GM20431 (cell line): ENCODE data around the gene KSR1.
"Not testable (repeated sequence)": the region's sequence is repeated elsewhere in the genome, so short reads cannot be mapped to it uniquely, and the experiment has no call there.

Experiments used
- in situ Hi-C: fragments of 300-500 bp; cut with MseI, MboI; formaldehyde crosslinking; loops from one replicate; pipeline ENCODE4 v1.15.0; 2020; ENCODE audit warnings: low sequenced_read_pairs; ENCODE audit not compliant: unreplicated experiment

Gene KSR1

DNA sequence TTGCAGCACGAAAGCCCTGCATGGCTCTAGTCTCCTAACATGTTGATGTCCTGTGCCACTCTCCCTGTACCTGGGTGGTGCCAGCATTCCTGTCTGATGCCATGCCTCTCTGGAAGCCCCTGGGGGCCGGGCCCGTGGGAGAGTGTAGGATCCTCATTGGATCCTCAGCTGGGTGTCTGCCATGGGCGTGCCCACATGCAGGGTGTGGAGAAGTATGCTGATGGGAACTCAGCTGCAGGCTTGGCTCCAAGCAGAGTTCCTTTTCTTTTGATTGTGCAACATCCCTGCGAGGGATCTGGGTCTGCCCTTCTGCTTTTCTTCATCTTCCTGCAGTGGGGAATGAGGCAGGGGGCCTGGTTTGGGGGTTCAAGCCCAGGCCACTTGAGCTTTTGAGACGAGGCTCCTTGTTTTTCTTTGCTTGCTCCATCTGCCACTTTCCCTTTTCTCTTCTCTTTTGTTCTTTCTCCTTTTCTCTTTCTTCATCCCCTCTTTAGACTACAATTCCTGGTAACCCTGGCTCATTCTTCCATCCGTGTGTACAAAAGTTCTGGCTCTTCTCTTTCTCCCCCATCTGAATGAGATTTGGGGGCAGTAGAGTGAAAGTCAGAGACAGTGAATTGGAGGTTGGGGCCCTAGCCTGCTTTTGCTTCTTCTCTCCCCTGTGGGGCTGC lies 32.9 kb downstream of the KSR1 start:
- in situ Hi-C loops, result loop anchor here (25.0 kb wide), 1 partner anchor 277 kb away; no protein-coding TSS in a partner anchor

DNA sequence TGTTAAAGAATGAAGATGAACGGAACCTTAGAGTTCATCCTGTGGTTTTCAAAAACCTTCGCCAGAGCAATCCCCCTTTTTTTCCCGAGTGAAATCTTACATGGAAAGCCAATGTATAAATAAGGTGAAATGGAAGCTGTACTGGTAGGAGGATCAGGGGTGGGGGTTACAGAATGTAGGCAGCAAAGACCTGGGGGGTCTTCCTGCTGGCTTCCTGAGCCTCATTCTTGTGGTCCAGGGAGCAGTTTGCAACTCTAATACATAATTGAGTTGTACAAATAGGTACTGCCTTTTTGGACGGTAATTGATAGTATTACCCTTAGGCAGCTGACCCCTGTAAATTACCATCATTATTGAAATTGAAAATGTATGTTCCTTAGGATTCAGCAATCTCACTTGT lies 34.1 kb downstream of the KSR1 start:
- in situ Hi-C loops, result loop anchor here (25.0 kb wide), 1 partner anchor 278 kb away; no protein-coding TSS in a partner anchor

DNA sequence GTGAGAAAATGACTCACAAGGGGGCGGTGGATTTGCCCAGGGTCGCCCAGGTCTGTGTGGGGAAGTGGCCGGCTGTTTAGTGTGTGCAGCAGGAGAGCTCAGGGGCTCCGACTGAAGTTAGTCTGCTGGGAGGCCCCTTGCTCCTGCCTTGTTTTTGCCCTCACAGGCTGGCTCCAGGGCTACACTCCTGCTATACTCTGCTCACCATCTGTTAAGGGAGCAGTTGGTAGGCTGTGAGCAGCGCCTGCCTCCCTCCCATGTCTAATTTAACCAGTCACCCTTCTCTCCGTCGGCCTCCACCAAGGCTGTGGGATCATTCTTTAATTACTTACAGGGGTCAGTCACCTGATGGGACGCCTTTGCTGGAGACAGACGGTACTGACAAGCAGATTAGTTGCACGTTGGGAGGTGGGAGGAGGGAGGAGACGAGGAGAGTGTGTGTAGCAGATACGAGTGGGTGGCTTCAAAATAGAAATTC lies 35.5 kb downstream of the KSR1 start:
- in situ Hi-C loops, result loop anchor here (25.0 kb wide), 1 partner anchor 279 kb away; no protein-coding TSS in a partner anchor

GRCh38 chr17:27492470-27492869 lies 36.2 kb downstream of the KSR1 start:
- in situ Hi-C loops, result loop anchor here (25.0 kb wide), 1 partner anchor 280 kb away; no protein-coding TSS in a partner anchor

DNA sequence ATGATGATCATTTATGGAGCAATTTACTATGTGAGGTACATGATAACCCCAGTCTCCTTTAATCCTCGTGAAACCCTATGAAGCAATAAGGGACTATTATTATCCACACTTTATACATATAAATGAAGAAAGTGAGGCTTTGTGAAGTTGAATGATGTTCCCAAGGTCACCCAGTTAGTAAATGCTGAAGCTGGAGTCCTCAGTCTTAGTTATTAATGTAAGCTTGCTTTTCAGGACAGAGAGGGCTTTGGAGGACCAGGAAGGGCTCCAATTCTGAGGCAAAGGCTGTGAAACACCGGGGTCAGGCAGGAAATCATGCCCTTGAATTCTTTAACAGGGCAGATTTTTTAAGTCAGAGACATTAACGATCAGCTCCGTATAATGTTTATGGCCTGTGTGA lies 36.8 kb downstream of the KSR1 start:
- in situ Hi-C loops, result loop anchor here (25.0 kb wide), 1 partner anchor 281 kb away; no protein-coding TSS in a partner anchor

- in situ Hi-C loops, result loop anchor here (25.0 kb wide), 1 partner anchor 282 kb away; no protein-coding TSS in a partner anchor
Measured at GRCh38 chr17:27494192-27495091, 38.2 kb downstream of the KSR1 start.

DNA sequence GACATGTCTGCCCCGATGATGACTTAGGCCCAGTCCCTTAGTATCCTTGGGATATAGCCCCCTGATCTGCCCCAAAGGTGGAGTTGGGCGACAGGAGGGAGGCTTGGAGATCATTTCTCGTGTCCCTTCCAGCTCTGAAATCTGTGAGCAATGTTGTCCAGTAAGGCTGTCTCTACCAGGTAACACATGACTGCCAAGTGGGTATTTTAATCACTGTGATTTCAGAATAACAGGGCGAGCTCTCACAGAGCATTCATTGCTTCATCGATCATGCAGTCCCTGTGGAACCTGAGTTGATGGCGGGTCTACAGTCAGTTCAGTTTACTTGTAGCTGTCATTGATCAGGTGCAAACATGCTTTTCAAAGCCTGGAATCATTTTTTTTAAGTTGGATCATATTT lies 39.2 kb downstream of the KSR1 start:
- in situ Hi-C loops, result loop anchor here (25.0 kb wide), 1 partner anchor 283 kb away; no protein-coding TSS in a partner anchor

- in situ Hi-C loops, result loop anchor here (25.0 kb wide), 1 partner anchor 284 kb away; no protein-coding TSS in a partner anchor
Measured at GRCh38 chr17:27496005-27496404, 39.8 kb downstream of the KSR1 start.

DNA sequence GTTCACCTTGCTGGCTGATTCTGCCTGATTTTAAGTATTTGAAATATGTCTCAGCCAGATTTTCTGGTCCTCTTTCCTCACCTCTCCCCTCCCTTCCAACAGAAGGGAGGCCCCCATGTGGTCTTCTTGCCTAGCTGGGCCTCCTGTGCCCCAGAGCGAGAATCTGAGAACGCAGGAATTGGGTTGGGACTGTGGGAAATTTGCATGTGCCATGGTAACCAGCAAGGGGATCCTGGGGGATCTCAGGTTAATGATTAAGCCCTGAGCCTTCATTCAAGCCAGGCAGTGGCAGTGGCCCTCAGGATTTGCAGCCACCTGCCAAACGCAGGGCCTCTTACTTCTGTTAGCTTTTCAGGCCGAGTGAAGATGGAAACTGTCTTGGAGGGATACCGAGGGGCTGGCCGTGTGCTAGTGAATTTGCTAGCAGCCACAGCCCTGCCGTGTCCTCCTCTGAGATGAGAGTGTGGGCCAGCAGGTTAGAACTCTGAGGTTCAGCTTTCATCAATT lies 40.2 kb downstream of the KSR1 start:
- in situ Hi-C loops, result loop anchor here (25.0 kb wide), 1 partner anchor 284 kb away; no protein-coding TSS in a partner anchor

GRCh38 chr17:27496971-27497370 lies 40.7 kb downstream of the KSR1 start:
- in situ Hi-C loops, result loop anchor here (25.0 kb wide), 1 partner anchor 285 kb away; no protein-coding TSS in a partner anchor

GRCh38 chr17:27497696-27498095 lies 41.4 kb downstream of the KSR1 start:
- in situ Hi-C loops, result loop anchor here (25.0 kb wide), 1 partner anchor 285 kb away; no protein-coding TSS in a partner anchor

- in situ Hi-C loops, result loop anchor here (25.0 kb wide), 1 partner anchor 286 kb away; no protein-coding TSS in a partner anchor
Measured at GRCh38 chr17:27498615-27499309, 42.5 kb downstream of the KSR1 start.

DNA sequence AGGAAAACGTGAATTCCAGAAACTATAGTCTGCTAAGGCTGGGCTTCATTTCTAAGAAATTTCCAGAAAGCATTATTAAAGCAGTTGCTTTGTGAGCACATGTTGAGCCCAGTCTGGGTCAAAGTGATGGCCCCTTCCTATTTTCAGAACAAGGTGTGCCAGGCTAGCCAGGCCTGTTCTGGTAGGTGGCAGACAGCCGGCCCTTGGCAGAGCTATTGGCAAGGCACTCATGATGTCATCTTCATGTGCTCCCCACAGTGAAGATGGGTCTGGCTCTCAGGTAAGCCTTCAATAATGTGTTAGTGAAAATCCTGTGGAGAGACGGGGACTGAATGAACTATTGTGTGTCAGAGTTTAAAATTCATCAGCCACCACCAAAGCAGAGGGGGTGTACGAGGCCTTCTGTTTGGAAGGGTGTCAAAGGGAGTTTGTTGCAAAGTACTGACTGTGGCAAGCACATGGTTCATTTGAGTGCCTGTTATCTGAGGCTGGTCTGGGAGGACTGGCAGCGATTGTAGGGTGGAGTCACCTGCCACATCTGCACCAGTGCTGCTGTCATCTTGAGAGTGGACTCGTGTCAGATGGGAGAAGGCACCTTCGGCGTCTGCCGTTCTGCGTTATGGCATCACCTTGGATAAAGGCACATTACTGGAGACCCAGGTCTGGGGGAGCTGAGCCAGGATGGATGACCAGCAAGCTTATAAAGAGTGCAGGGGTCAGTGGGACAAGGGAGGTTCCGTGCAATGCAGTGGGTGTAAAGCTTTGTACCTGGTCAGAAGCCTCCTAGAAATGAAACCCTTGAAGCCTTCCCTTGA lies 43.4 kb downstream of the KSR1 start:
- in situ Hi-C loops, result loop anchor here (25.0 kb wide), 1 partner anchor 287 kb away; no protein-coding TSS in a partner anchor

DNA sequence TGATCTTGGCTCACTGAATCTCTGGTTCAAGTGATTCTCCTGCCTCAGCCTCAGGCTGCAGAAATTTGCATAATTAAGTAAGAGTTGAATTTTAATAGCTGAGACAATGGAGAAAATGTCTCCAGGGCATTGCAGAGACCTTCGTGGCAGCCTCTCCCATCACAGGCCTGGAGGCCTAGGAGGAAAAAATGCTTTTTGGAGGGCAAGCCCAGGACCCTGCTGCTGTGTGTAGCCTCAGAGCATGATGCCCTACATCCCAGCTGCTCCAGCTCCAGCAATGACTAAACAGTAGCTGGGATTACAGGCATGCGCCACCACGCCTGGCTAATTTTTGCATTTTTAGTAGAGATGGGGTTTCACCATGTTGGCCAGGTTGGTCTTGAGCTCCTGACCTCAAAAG lies 45.1 kb downstream of the KSR1 start:
- in situ Hi-C loops, result not testable (repeated sequence)

GRCh38 chr17:27502526-27503324 lies 46.5 kb downstream of the KSR1 start:
- in situ Hi-C loops, result no loop called here

- in situ Hi-C loops, result no loop called here
Measured at GRCh38 chr17:27503611-27504010, 47.4 kb downstream of the KSR1 start.

- in situ Hi-C loops, result no loop called here
Measured at GRCh38 chr17:27504188-27504995, 48.1 kb downstream of the KSR1 start.
